Endothelial cell of umbilical vein (primary cell): ENCODE results near the gene MCF2. TPM values are rescaled to one million over a fixed set of nuclear protein-coding genes. Genes with fewer than 3 reads are reported as not detected.

Experiments used
- BruUV-seq: library from RNA; stranded (reverse); fragments of 400-500 nt; replicated peaks from 2 replicates; lab custom pipeline; 2021; lab: Mats Ljungman, UMichigan
- CTCF ChIA-PET: fragments of 300-600, 350-600 bp; sonication (Branson Sonifier 250); formaldehyde crosslinking; loops from one replicate; lab custom pipeline; 2021; ENCODE audit warnings: antibody characterized with exemption, inconsistent platforms; lab: Charles Lee
- POLR2A ChIA-PET: fragments of 300-600, 350-600 bp; sonication (Branson Sonifier 250); formaldehyde crosslinking; loops from one replicate; lab custom pipeline; 2021; ENCODE audit warnings: antibody characterized with exemption, inconsistent platforms; lab: Charles Lee
- DNase-seq: peaks from one replicate; pipeline ENCODE4 v3.0.0-alpha.2; 2011; ENCODE audit warnings: low read depth, low spot score
- FAIRE-seq: peaks from 2 replicates; lab custom pipeline; 2011; peaks lifted over from hg19 to GRCh38; lab: Jason Lieb, UNC
- H2AFZ ChIP-seq: 2 replicates; pipeline ENCODE4 v1.6.0; 2012; ENCODE audit warnings: low read depth, low read length, control low read depth, inconsistent platforms
- H3K27ac ChIP-seq: 2 replicates; pipeline ENCODE4 v1.5.1; 2011; ENCODE audit warnings: low read depth, mild to moderate bottlenecking, control low read depth, low read length, moderate library complexity; ENCODE audit not compliant: insufficient read depth
- H3K27me3 ChIP-seq, 2 experiments: 2 replicates each; pipeline versions ENCODE4 v1.6.0 to v1.6.1; 2011; ENCODE audit warnings: low read length in 2 of 2, mixed read lengths in 1 of 2; ENCODE audit not compliant: control insufficient read depth in 2 of 2, insufficient read depth in 2 of 2
- H3K36me3 ChIP-seq, 2 experiments: 2 replicates in 1 of 2; 3 replicates in 1 of 2; pipeline ENCODE4 v1.5.1; 2011; ENCODE audit warnings: low read length in 2 of 2, mild to moderate bottlenecking in 1 of 2, moderate library complexity in 1 of 2; ENCODE audit not compliant: control insufficient read depth in 2 of 2, insufficient read depth in 2 of 2; ENCODE audit errors: extremely low read depth in 1 of 2
- H3K4me1 ChIP-seq: 3 replicates; pipeline ENCODE4 v1.5.1; 2011; ENCODE audit warnings: mild to moderate bottlenecking, low read length; ENCODE audit not compliant: control insufficient read depth, insufficient read depth; ENCODE audit errors: extremely low read depth
- H3K4me2 ChIP-seq: 2 replicates; pipeline ENCODE4 v1.6.1; 2011; ENCODE audit warnings: low read length, control low read depth, mixed read lengths; ENCODE audit not compliant: insufficient read depth
- H3K4me3 ChIP-seq, 3 experiments: fragments of 200-600 bp in 1 of 3; sonication (generic), shearing (Covaris generic) in 1 of 3; replicated peaks in 1 of 3; 2 replicates each; pipeline ENCODE4 v1.5.1; 2011 to 2016; ENCODE audit warnings: control low read depth in 3 of 3, low read length in 3 of 3, mild to moderate bottlenecking in 2 of 3, inconsistent platforms in 1 of 3, low read depth in 1 of 3, moderate library complexity in 1 of 3; ENCODE audit not compliant: insufficient read depth in 1 of 3
- H3K79me2 ChIP-seq: 2 replicates; pipeline ENCODE4 v1.6.0; 2012; ENCODE audit warnings: low read length, inconsistent platforms; ENCODE audit not compliant: control insufficient read depth, insufficient read depth
- H3K9ac ChIP-seq: replicated peaks from 2 replicates; pipeline ENCODE3; 2011; ENCODE audit warnings: low read length, control low read depth; ENCODE audit not compliant: insufficient read depth; ENCODE audit errors: extremely low read depth
- H3K9me1 ChIP-seq: replicated peaks from 3 replicates; pipeline ENCODE4 v1.6.0; 2011; ENCODE audit warnings: mild to moderate bottlenecking, low read length; ENCODE audit not compliant: control insufficient read depth, insufficient read depth; ENCODE audit errors: extremely low read depth
- H3K9me3 ChIP-seq: replicated peaks from 2 replicates; pipeline ENCODE4 v1.5.1; 2012; ENCODE audit warnings: low read length, inconsistent platforms; ENCODE audit not compliant: control insufficient read depth, insufficient read depth
- H4K20me1 ChIP-seq: replicated peaks from 2 replicates; pipeline ENCODE3; 2011; ENCODE audit warnings: mild to moderate bottlenecking, low read length; ENCODE audit not compliant: control insufficient read depth, insufficient read depth; ENCODE audit errors: extremely low read depth
- EZH2 ChIP-seq: IDR thresholded peaks from 2 replicates; pipeline ENCODE4 v1.6.1; 2012; ENCODE audit warnings: borderline replicate concordance, low read depth, mild to moderate bottlenecking, moderate library complexity, low read length, inconsistent platforms; ENCODE audit not compliant: severe bottlenecking
- FOS ChIP-seq: IDR thresholded peaks from 2 replicates; pipeline ENCODE4 v1.6.1; 2011; ENCODE audit warnings: mild to moderate bottlenecking, low read length, moderate library complexity, borderline replicate concordance; ENCODE audit not compliant: insufficient read depth
- GATA2 ChIP-seq: IDR thresholded peaks from 2 replicates; pipeline ENCODE4 v1.7.0; 2011; ENCODE audit warnings: low read depth, mild to moderate bottlenecking, moderate library complexity, mixed read lengths, low read length; ENCODE audit not compliant: insufficient read length, insufficient read depth
- JUN ChIP-seq: IDR thresholded peaks from 2 replicates; pipeline ENCODE4 v1.6.1; 2011; ENCODE audit warnings: borderline replicate concordance, low read depth; ENCODE audit not compliant: insufficient read length, insufficient read depth
- MAX ChIP-seq: IDR thresholded peaks from 2 replicates; pipeline ENCODE4 v1.6.1; 2011; ENCODE audit not compliant: insufficient read depth, insufficient read length
- MYC ChIP-seq: IDR thresholded peaks from one replicate; pipeline ENCODE4 v1.6.1; 2011; ENCODE audit warnings: mild to moderate bottlenecking, low read depth, low read length
- POLR2A ChIP-seq: IDR thresholded peaks from 2 replicates; pipeline ENCODE4 v1.6.1; 2012; ENCODE audit warnings: low read depth, mild to moderate bottlenecking, control low read depth, low read length
- POLR2AphosphoS5 ChIP-seq: IDR thresholded peaks from 2 replicates; pipeline ENCODE4 v1.6.1; 2012; ENCODE audit warnings: low read depth, mild to moderate bottlenecking, control low read depth, low read length, moderate library complexity; ENCODE audit not compliant: insufficient read depth
- dilution Hi-C: fragments of 300-500 bp; cut with MboI; formaldehyde crosslinking; loops from one replicate; pipeline ENCODE4 v1.15.0; 2019; ENCODE audit warnings: low sequenced_read_pairs; ENCODE audit not compliant: extremely low pct_ligation_motif_present
- intact Hi-C: fragments of 100-400 bp; cut with micrococcal nuclease; formaldehyde crosslinking; loops from one replicate; pipeline ENCODE4 v1.10.0; 2022
- polyA plus RNA-seq, 4 experiments: library from polyadenylated mRNA; depleted of rRNA in 3 of 4; stranded (reverse) in 3 of 4; unstranded in 1 of 4; fragments of >200 nt; gene quantifications; 2 replicates each; pipeline versions ENCODE4 v1.2.1 to v1.2.3, GENCODE V29; 2011 to 2012; ENCODE audit warnings: missing spikeins in 1 of 4
- total RNA-seq: library from RNA; stranded (reverse); gene quantifications from 2 replicates; pipeline ENCODE4 v1.2.3, GENCODE V29; 2021
- TF ChIP-seq, protein P1 (sequence below), 2 donors: IDR thresholded peaks; 1 replicate in 1 of 2; 2 replicates in 1 of 2; pipeline ENCODE4 v1.5.1; 2011; ENCODE audit warnings: low read length in 2 of 2, mild to moderate bottlenecking in 2 of 2, moderate library complexity in 2 of 2, control low read depth in 1 of 2, inconsistent platforms in 1 of 2, low read depth in 1 of 2; ENCODE audit not compliant: insufficient read depth in 1 of 2; ENCODE audit errors: extremely low read depth in 1 of 2

The MCF2 gene
- total and polyA plus RNA-seq, 2 donors (not counting 3 experiments of a cell fraction or from before 2014, with no cell fraction given): 0.13 TPM; not detected in 1

DNA sequence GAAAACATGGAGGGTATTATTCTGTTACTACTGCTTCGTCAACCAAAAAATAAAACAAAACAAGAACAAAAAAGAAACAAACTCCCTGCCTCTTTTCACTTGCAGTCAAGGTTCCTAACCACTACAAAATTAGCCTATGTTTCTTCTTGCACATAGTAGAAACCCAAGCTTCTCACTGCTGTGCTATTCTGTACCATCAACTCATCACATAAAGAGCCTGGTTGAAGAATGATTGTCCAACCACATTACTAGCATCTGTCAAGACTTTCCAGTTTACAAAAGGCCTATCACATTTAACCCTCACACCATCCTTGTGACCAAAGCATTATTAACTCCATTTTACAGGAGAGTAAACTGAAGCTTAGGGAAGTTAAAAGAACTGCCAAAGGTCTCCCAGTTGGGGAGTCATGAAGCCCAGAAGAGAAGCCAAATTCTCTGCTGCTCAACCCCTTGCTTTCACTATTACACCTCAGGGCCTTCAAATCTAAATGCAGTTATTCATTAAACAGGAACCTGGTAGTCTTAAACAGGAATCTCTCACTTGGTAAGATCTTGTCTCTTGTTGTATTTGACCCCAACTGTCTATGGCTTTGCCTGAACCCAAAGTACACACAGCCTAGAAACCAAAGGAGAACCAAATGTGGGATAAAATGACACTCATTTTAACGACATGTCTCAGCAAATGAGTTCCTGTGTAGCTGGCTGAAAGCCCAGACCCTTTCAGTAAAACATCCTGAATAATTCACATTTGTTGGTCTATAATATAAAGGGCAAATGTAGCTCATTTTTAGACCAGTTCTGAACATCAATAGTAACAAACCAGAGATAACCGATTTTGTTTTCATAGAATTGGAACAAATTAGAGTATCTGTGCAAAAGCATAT is 168.8 kb downstream of the MCF2 start:
- H3K4me1 ChIP-seq: no peaks in the 10 kb centered on the region
- no peaks in the 10 kb centered on the region for H3K9me3 ChIP-seq
- POLR2A ChIA-PET: no interaction called here
- intact Hi-C loops (no loop called here), dilution Hi-C loops (no loop called here)
- no peak for FAIRE-seq
- no peak overlapping the region for H3K9ac ChIP-seq
- no peaks in the 10 kb centered on the region for H3K27me3 ChIP-seq
- no peak for DNase-seq
- no peak overlapping the region for H3K27ac ChIP-seq
- H3K4me3 ChIP-seq: no peak overlapping the region
- CTCF ChIA-PET: no interaction called here
- no peak overlapping the region for H2AFZ ChIP-seq
- no TSS peak for BruUV-seq
- TF ChIP-seq GATA2 (no peak), MAX (no peak), POLR2A (no peak), POLR2AphosphoS5 (no peak), MYC (no peak), JUN (no peak), EZH2 (no peak), FOS (no peak)
- TF ChIP-seq, protein P1, sequence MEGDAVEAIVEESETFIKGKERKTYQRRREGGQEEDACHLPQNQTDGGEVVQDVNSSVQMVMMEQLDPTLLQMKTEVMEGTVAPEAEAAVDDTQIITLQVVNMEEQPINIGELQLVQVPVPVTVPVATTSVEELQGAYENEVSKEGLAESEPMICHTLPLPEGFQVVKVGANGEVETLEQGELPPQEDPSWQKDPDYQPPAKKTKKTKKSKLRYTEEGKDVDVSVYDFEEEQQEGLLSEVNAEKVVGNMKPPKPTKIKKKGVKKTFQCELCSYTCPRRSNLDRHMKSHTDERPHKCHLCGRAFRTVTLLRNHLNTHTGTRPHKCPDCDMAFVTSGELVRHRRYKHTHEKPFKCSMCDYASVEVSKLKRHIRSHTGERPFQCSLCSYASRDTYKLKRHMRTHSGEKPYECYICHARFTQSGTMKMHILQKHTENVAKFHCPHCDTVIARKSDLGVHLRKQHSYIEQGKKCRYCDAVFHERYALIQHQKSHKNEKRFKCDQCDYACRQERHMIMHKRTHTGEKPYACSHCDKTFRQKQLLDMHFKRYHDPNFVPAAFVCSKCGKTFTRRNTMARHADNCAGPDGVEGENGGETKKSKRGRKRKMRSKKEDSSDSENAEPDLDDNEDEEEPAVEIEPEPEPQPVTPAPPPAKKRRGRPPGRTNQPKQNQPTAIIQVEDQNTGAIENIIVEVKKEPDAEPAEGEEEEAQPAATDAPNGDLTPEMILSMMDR (IDR thresholded peaks at IDR 0.05; ENCODE audit: extremely low read depth in 1 of 2, insufficient read depth in 1 of 2, low read depth in 1 of 2, low read length in 2 of 2): no peak
- H3K36me3 ChIP-seq: no peaks in the 10 kb centered on the region
- H4K20me1 ChIP-seq: no peaks in the 10 kb centered on the region
- no peaks in the 10 kb centered on the region for H3K9me1 ChIP-seq
- no peak overlapping the region for H3K4me2 ChIP-seq
- H3K79me2 ChIP-seq: no peaks in the 10 kb centered on the region
